Skin of body (tissue), 2 donors: ENCODE measurements around the gene CA5A. TPM values are rescaled to one million over a fixed set of nuclear protein-coding genes. Genes with fewer than 3 reads are reported as not detected.

Experiments used
- DNase-seq: peaks from one replicate; lab custom pipeline; 2025; lab: John Stamatoyannopoulos, UW
- total RNA-seq: library from RNA; depleted of rRNA; stranded (reverse); fragments of >200 nt; gene quantifications from one replicate; pipeline ENCODE4 v1.2.3, GENCODE V29; 2014

CA5A gene
- total RNA-seq, 1 donor from 2014 or later: not detected

- DNase-seq: peak; percentile 77
Observed at GRCh38 chr16:87963400-87963799, 27.1 kb upstream of the CA5A start.

GRCh38 chr16:87961623-87962022 lies 25.3 kb upstream of the CA5A start:
- no peak for DNase-seq

- DNase-seq: peak; percentile 36
Observed at GRCh38 chr16:87960852-87961251, 24.5 kb upstream of the CA5A start.

- DNase-seq: no peak
Observed at GRCh38 chr16:87960296-87960695, 24.0 kb upstream of the CA5A start.

GRCh38 chr16:87959391-87959990 lies 23.2 kb upstream of the CA5A start:
- no peak for DNase-seq

GRCh38 chr16:87958632-87959031 lies 22.3 kb upstream of the CA5A start:
- DNase-seq: no peak

- DNase-seq: no peak
Observed at GRCh38 chr16:87957296-87958094, 21.2 kb upstream of the CA5A start.

GRCh38 chr16:87956365-87957231 lies 20.3 kb upstream of the CA5A start:
- DNase-seq: peak; percentile 66

- no peak for DNase-seq
Observed at GRCh38 chr16:87956098-87956364, 19.7 kb upstream of the CA5A start.

GRCh38 chr16:87955302-87956097 lies 19.2 kb upstream of the CA5A start:
- no peak for DNase-seq

GRCh38 chr16:87954826-87955225 lies 18.5 kb upstream of the CA5A start:
- DNase-seq: no peak

- DNase-seq: no peak
Observed at GRCh38 chr16:87954361-87954760, 18.0 kb upstream of the CA5A start.

- no peak for DNase-seq
Observed at GRCh38 chr16:87953308-87954215, 17.2 kb upstream of the CA5A start.

- no peak for DNase-seq
Observed at GRCh38 chr16:87952751-87953150, 16.4 kb upstream of the CA5A start.

- DNase-seq: no peak
Observed at GRCh38 chr16:87951552-87952538, 15.5 kb upstream of the CA5A start.

GRCh38 chr16:87950765-87951551 lies 14.6 kb upstream of the CA5A start, which contains the start of gene BANP:
TSS of gene BANP (plus strand) at chr16:87951434. CDS start at chr16:87975116, 23,682 bp downstream.
- peak; percentile 97 for DNase-seq

GRCh38 chr16:87949071-87949744 lies 12.9 kb upstream of the CA5A start:
- DNase-seq: no peak

- DNase-seq: no peak
Observed at GRCh38 chr16:87948735-87949070, 12.4 kb upstream of the CA5A start.
